Stimulated activated CD4-positive, alpha-beta T cell treated with anti-CD3 and anti-CD28 coated beads, Interleukin-2, amount 100 ng/mL, for 4 hours (primary cell): ENCODE measurements around the gene WHAMM.
"Not testable (repeated sequence)": the region's sequence is repeated elsewhere in the genome, so short reads cannot be mapped to it uniquely, and the experiment has no call there.

Source experiments
- DNase-seq: peaks from one replicate; pipeline ENCODE4 v3.0.0-alpha.2; 2020; ENCODE audit warnings: low read depth

WHAMM gene

GRCh38 chr15:82802497-82802896 is 6.9 kb upstream of the WHAMM start:
- no peak for DNase-seq

GRCh38 chr15:82803793-82804574 is 5.4 kb upstream of the WHAMM start:
- DNase-seq: no peak

DNA sequence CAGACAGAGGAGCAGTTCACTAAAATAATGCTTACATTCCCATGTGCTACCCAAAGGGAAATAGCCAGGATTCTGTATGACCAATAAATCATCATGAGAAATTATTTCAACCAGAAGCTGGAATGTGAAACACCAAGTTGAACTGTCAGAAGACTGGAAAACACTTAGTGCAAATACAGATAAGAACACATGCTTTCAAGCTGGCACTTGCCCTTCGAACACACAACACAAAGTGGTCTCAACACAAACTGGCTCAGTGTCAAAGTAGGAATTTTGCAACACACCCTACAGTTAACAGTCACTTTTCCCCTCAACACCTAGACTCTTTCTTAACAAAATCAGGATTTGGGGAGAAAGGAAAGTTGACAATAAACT is 4.9 kb upstream of the WHAMM start:
- no peak for DNase-seq

DNA sequence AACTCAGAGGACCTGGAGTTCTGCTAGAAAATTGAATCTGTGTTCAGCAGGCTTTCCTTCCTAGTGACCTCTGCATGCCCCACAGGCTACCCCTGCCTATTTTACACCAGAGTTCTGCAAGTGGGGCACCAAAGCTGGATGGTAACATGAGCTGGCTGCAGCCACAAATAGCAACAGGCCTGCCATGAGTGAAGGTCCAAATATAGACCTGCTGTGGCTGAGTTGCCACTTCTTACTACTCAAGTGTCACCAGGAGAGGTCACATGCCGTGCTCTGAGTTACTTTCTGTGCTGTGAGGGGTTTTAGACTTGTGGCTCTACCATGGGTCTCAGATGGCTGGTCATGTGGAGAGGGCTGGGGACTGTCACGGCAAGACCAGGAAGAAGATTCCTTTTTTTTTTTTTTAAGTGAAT is 3.4 kb upstream of the WHAMM start, which contains the start of gene FSD2:
TSS of gene FSD2 (minus strand) at position 76 of the 413 bp plus-strand sequence. CDS start 18,679 bp downstream, outside the sequence.
- DNase-seq: no peak

GRCh38 chr15:82807920-82808633 is 1.4 kb upstream of the WHAMM start:
- DNase-seq: no peak

DNA sequence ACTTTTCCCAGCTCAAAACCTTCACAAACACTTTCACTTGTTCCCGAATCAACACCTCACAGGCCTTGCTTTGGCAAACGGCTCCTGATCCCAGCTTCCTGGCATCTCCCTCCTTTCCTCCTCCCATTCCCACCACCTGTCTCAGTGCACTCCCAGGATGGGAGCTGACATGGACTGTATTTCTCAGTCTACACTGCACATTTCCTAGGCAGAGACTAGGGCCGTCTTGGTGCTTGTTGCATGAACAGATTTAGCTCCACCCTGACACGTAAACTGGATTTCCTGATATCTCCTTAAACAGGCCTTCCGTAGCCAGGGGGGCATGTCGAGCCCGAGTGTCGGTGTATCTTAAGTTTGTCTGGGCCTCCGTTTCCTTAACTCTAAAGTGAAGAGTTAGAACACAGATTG is 790 bp upstream of the WHAMM start:
- no peak for DNase-seq

DNA sequence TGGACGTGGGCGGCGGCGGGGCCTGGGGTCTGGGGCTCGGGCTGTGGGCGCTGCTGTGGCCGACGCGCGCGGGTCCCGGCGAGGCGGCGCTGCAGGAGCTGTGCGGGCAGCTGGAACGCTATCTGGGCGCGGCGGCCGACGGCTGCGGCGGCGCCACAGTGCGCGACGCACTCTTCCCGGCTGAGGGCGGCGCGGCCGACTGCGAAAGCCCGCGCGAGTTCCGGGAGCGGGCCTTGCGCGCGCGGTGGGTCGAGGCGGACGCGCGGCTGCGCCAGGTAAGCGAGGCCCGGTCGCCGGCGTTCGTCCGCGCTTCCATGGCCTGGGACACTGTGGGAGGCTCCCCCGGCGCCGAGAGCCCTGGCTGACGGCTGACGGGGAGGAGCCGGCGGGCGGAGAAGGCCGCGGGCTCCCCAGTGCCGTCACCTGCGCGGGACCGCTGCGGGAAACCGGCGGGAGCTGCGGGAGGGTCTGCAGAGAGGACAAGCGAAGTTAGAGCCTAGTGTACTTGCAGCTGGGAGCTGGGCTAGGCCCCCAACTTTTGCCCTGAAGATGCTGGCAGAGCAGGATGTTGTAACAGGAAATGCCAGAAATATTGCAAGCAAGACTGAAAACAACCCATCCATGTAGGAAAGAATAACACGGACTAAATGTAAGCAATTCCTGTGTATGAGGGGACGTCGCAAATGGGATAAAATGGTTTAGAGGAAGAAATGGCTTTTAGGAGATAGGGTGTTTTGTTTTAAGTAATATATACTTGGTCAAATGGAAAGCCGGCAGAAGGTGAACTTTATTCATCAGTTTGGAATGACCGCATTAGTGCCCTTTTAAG is 847 bp downstream of the WHAMM start:
- no peak for DNase-seq

- peak; percentile 32 for DNase-seq
These were observed 1.5 kb downstream of the WHAMM start for GRCh38 chr15:82810890-82811426.

DNA sequence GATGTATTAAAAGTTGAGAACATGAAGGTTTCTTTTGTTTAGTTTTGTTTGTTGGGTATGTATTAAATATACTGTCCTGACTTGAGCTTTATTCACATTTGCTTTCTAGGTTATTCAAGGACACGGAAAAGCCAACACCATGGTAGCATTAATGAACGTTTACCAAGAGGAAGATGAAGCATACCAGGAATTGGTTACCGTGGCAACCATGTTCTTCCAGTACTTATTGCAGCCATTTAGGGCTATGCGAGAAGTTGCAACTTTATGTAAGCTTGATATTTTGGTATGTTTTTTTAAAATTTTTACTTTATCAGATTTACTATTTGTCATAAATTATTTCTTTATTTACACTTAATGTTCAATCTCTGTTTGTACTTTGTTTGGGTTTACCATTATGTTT is 3.6 kb downstream of the WHAMM start:
- DNase-seq: no peak

DNA sequence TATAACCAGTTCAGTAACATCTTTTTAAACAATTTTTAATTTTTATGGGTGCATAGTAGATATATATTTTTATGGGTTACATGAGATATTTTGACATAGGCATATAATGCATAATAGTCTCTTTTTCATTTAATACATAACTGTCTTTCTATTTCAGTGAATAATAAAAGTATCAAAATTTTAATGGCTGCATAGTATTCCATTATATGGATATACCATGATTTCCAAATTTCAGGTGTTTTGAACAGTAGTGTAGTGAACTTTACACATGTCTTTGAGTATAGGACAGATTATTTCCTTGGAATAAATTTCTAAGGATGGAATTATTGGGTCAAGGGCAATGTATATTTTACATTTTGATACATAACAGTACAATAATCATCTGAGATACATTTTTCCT is 10.7 kb downstream of the WHAMM start:
- DNase-seq: no peak

DNA sequence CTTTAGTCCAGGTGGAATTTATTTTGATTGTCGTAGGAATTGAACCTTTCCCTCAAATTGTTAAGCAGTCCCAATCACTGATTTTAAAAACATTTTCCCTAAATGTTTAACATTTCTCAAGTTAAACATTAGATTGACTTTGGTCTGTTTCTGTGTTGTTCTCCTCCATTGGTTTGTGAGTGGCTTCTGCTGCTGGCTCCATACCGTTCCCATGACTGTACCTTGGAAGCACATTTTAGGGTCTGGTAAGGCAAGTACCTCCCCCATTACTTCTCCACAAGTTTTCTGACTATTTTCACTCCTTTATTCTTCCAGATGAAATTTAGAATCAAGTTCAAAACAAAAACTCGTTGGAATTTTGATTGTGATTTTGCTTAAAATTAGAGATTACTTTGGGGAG is 12.0 kb downstream of the WHAMM start:
- DNase-seq: not testable (repeated sequence)

DNA sequence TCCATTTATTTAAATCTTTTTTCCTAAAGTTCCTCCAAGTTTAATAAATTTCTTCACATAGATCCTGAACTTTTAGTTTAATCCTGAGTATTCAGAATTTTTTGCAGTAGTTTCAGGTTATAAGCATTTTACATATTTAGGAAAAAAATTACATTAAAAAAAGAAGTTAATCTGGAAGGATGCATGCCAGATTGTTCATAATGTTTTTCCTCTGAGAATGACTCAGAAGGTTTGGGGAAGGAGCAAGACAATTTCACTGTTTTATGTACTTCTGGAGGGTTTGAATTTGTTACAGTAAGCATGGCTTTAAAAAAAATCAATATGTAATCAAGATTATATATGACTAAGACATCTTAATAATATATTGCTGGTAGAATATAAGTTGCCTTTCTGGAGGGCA is 12.4 kb downstream of the WHAMM start:
- DNase-seq: not testable (repeated sequence)

GRCh38 chr15:82823049-82823448 is 13.6 kb downstream of the WHAMM start:
- no peak for DNase-seq

DNA sequence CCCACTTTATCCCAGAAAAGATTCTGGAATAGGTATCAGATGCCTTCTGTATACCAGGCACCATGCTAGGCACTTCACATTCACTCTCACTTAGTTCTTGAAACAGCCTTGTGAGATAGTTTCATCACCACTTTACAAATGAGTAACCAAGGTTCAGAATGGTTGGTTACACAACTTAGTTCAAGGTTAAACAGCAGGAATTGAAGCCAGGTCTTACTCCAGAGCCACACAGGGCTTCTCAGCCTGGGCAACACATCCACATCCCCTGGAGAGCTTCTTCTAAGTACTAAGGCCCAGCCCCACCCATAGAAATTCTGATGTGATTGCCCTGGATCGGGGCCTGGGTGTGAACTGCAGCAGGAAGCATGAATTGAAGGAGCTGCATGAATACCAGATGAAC is 18.6 kb downstream of the WHAMM start:
- DNase-seq: no peak

GRCh38 chr15:82829234-82829633 is 19.8 kb downstream of the WHAMM start:
- no peak for DNase-seq

- no peak for DNase-seq
These were observed 21.2 kb downstream of the WHAMM start for GRCh38 chr15:82830427-82831173.

DNA sequence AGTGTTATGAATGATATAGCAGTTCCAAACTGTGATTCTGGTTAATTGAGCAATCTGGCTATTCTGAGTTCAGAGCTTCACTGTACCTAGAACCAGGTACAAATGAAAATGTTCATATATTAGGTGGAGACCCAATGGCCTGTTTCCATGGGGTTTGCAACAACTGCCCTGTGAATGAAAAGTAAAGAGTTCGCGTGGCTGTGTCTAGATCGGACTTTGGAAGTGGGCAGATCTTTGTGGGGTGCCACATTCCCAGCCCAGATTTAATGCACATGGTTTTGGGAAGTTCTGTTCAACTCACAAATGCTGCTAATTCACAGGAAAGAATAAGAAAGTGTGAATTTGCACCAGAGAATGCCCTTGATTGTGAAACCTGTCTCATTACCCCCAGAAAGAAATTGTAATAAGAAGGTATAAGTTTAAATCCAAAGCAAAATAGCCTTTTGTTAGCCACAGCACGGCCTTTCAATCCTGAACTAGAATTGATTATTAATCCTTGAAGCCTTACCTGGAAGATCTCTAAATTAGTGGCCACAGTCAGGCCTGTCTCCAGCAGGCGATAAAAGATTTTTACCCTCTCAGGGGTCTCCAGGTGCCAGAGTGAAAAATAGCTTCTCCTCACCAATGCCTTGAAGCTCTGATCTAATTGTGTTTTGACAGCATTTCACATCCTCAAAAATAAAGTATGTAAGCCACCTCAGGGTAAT is 22.6 kb downstream of the WHAMM start:
- no peak for DNase-seq

DNA sequence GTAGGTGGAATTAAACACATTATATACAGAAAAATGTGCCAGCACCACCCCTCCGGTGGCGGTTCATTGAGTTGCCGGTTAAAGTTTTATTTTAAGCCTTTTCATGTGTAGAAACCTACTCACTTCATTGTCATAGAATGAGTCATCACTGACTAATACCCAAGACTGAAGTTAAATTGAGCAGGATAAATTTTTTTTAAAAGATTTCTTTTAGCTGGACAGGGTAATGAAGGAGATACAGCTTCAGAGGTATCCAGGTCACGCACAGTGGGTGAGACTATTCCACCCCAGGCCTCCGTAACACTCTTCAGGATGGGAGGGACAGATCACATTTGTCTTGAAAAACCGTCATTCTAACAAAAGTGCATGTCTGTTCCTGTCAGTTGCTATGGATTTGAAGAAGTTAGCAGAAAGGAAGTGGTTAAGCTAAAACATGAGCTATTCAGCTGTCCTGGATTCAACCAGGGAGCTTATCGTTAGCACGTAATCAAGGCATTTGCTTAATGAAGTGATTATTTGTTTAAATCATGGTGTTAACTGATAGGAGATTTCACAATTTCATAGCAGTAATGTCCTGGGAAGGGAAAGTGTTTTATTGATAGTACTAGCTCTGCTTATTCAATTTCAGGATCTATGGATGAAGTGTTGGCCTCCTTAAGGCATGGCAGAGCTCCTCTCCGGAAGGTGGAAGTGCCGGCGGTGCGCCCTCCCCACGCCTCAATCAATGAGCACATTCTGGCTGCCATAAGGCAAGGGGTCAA is 23.4 kb downstream of the WHAMM start:
- DNase-seq: peak; percentile 26

DNA sequence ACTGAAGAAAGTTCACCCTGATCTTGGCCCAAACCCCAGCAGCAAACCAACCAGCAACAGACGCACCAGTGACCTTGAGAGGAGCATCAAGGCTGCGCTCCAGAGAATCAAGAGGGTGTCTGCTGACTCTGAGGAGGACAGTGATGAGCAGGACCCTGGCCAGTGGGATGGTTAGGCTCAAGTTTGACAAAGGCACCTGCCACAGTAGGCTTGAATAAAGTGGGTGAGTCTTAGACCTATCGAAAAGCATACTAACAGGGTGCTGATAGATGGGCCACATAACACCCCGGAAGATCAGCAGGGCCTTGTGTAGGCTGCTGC is 23.9 kb downstream of the WHAMM start:
- DNase-seq: no peak

DNA sequence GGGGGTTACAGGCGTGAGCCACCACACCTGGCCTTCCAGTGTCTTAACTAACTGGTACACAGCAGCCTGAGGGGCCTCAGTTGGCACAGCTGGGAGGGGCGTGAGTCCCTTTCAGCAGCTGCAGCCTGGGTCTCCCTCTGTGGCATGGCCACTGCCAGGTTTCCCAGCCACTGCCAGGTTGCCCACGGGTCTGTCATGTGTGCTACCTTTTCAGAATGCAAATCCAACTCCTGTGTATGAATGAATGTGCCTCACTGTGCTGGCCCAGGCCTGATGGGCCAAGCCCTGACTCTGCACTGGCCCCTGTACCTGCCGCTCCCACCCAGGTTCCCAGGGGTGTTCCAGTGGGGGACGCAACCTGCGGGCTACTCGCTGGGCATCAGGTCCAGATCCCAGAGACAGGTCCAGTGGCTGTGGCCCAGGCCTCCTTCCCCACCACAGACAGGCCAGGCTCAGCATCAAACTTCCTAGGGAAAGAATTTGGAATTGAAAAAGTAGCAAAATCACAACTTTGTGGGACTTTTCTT is 26.0 kb downstream of the WHAMM start:
- no peak for DNase-seq
